MM.1S (cell line): ENCODE data around the gene RHOBTB3.

ENCODE experiments used
- EZH2 ChIP-seq: fragments of 300-600 bp; sonication (generic); optimal IDR thresholded peaks from 2 replicates; pipeline ENCODE3; 2017; ENCODE audit warnings: low read depth, mild to moderate bottlenecking, antibody characterized with exemption, low read length, mixed read lengths
- TF ChIP-seq, protein P1 (sequence below): fragments of 300-600 bp; sonication (generic); IDR thresholded peaks from 2 replicates; pipeline ENCODE4 v1.5.1; 2016; ENCODE audit warnings: antibody characterized with exemption, low read length, mixed read lengths

DNA sequence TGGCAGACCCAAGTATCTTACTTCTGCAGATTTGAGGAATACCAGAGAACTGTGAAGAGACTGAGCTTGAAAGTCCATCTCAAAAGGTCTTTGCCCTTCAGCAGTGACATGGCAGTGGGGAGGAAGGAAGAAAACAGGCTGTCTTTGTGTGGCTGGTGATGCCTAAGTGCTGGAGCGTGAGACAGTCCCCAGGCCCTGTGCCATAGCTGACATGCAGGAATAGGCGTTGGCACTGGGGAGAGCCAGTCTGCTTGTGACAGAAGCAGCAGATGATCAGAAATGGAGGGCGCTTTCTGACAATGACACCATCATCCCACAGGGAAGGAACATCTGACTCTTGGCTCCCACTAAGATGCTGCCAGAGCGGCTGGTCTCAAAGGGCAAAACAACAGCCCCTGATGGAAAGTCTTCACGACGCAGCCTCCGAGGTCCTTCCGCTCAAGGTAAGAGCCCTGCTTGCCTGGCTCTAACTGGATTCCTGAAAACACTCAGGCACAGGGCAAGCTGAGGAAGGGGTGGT is 106.9 kb downstream of the RHOBTB3 start:
- TF ChIP-seq, protein P1, sequence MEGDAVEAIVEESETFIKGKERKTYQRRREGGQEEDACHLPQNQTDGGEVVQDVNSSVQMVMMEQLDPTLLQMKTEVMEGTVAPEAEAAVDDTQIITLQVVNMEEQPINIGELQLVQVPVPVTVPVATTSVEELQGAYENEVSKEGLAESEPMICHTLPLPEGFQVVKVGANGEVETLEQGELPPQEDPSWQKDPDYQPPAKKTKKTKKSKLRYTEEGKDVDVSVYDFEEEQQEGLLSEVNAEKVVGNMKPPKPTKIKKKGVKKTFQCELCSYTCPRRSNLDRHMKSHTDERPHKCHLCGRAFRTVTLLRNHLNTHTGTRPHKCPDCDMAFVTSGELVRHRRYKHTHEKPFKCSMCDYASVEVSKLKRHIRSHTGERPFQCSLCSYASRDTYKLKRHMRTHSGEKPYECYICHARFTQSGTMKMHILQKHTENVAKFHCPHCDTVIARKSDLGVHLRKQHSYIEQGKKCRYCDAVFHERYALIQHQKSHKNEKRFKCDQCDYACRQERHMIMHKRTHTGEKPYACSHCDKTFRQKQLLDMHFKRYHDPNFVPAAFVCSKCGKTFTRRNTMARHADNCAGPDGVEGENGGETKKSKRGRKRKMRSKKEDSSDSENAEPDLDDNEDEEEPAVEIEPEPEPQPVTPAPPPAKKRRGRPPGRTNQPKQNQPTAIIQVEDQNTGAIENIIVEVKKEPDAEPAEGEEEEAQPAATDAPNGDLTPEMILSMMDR: no peak
- TF ChIP-seq EZH2: no peak
